KBM-7 (cell line): Measurements from ENCODE around the gene FRMD7.

ENCODE experiments used
- DNase-seq: peaks from one replicate; pipeline ENCODE4 v3.0.0-alpha.2; 2015
- in situ Hi-C: fragments of 300-500 bp; cut with MboI; formaldehyde crosslinking; loops from 2 replicates; pipeline ENCODE4 v1.14.3; 2020; ENCODE audit warnings: low sequenced_read_pairs, low pct_unique_long_range_greater_than_20kb, mixed read lengths

Gene FRMD7

DNA sequence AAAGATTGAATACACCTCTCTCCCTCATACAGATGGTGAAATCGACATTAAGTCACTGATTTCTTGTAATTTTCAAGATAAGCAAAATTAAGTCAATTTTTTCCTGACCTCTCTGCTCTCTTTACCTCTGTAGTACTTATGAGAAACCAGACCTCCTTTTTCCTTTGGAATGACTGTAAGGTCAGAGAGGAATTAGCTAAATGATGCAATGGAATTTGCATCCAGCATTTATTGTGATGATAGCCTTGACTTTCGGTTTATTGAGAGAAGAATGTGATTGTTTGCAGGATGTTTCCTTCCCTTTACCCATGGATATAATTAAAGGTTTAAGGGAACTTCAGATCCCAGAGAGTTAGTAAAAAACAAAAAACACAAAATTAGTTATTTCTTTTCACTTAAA lies 82.4 kb downstream of the FRMD7 start:
- in situ Hi-C loops, result no loop called here
- no peak for DNase-seq

DNA sequence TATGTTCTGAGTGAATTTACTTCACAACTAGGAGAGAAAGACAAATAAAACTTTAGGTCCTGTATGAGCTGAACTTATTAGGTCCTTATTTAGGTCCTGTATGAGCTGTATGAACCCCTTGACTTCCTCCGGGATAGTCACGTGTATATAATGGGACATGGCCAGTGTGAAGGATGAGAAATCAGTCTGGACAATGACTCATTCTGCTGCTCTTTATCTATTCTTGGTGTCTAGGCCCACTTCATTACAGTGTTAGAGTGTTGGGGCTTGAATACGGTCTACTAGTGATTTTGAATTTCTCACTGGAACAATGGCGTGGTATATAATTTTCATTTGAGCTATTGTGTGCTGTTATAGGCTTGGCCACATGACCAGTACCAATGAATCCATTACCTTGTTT lies 82.9 kb downstream of the FRMD7 start:
- no peak for DNase-seq
- in situ Hi-C loops, result no loop called here

DNA sequence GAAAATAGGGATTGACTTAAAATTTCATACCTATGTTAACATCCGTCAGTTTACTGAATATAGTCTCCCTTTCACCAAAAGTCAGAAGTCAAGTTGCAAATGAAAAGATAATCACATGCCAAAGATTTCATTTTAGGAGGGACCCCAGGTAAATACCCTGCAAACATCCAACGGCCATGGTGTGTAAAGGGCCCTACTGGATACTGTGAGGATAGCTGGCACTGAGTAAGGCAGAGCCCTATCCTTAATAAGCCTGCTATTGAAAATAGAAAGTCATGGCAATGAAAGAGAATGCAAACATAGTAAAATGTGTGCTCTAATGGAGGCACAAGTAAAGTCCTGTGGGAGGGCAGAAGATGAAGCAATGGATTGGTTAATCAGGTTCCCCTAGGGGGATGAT lies 83.8 kb downstream of the FRMD7 start:
- in situ Hi-C loops, result no loop called here
- no peak for DNase-seq

DNA sequence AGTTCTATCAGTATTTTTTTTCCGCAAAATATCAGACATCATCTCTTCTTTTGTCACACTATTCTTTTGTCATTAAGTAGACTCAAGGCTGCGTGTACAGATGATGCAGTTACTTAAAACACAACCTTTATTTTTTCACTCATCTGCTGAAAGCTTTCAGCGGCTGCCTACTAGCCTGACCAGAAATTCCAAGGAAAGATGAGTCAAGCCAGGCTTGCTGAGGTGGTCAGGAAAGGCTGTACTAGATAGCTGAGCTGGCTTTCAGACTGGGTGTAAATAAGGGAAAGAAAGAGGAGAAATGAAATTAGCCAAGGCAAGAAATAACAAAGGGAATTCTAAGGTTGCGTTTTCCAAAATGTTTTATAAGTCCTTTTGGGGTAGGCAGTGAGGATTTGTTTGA lies 86.8 kb downstream of the FRMD7 start:
- no peak for DNase-seq

DNA sequence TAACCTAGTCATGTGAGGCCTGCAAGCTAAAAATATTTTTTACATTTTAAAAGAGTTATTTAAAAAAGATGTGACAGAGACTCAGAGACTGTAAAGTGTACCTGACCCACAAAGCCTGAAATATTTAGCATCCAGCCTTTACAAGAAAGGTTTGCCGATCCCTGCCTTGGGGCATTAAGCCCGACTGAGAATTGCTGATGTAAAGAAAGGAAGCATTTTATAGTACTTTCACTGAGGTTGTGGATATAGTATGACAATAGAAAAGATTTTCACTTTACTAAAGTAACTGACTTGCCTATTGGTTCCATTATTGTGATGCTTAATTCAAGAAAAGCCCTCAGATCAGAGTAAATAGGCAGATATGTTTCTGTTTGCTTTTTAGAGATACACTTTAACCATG lies 87.8 kb downstream of the FRMD7 start:
- no peak for DNase-seq
- in situ Hi-C loops, result no loop called here

More for the DNA sequence above, 86.8 kb downstream of the FRMD7 start:
- in situ Hi-C loops, result no loop called here

DNA sequence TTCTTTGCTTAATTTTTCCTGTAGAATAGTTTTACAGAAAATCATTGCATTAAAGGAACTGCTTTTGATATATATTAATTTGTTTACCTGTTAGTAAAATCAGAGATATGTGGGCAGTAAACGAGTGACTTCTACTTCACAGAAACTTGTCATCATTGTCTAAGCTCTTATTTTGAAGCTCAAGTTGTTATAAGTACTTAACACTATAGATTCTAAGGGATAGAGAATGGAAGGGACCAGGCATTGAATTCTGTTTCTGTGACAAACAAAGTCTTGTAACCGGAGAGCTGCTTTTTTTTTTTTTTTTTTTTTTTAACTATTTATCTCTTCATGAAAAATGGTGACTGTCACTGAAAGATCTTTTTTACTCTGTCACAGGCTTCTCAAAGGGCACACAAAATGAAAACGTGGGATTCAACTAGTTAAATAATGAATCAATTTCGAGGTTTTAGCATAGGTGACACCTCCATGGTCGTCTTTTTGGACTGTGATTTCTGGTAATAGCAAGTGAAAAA lies 90.3 kb downstream of the FRMD7 start:
- no peak for DNase-seq
- in situ Hi-C loops, result no loop called here

DNA sequence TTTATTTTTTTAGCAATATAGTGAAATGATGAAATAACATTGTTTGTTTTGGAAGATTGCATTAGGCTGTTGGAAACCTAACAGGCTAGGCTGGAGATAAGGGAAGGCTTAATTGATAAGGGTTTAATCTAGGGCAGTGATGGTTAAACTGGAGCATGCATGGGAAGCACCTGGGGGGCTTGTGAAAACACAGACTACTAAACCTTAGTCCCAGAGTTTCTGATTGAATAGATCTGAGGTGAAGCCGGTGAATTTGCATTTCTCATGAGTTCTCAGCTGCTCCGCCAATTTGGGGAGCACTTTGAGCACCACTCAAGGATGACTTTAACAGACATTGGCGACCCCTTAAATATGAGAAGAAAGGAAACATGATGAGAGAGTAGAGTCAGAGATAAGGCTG lies 93.2 kb downstream of the FRMD7 start:
- in situ Hi-C loops, result no loop called here
- no peak for DNase-seq

DNA sequence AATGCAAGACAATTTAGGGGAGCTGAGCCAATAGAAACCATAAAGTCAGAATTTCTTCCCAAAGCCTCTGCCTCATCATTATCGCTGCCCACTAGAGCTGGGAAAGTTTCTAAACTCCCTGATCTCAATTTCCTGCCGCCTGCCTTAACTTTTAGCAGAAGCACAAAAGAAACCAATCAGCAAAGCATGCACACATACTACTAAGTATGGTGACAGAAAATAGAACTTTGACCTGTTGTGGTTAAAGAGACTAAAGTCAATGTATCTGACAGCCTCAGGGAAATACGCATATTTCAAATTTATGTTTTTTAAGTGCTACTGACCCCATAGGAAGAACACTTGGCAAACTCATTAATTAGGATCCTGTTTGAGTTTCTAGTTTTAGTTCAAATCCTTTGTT lies 94.7 kb downstream of the FRMD7 start:
- DNase-seq, result no peak
- in situ Hi-C loops, result no loop called here

DNA sequence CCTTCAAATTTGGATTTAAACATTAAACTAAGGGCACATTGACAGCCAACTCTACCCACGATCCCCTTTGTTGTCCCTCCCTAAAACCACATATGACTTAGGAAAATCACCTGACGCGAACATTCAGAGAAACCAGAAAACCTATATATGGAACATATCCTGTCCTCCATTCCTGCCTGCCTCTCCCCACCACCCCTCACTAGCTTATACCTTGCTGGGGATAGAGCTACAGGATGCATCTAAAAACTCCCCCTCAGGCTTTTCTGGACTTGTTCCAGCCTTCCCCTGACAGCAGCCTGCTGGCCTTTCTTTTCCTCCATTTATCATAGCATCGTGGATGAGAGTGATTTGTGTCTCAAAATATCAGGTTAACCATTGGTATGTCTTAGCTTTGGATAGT lies 96.0 kb downstream of the FRMD7 start:
- peak; percentile 30 for DNase-seq
- in situ Hi-C loops, result no loop called here

DNA sequence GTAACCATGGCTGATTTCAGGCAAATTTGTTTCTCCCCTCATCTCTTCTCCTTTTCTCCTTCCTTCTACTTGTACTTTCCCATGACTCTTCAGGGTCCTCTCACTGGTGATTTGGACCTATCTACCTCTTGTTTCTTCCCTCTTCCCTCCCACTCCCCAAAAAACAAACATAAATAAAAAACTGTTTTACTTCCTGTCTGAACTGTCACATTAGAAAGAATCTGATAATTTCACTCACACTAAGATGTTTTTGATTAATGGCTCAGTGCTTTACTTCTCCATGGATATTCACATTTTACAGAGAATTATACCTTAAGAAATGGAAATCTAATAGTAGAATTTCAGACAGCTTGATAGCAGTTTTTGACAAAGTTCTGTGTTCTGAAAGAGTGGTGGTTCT lies 97.6 kb downstream of the FRMD7 start:
- DNase-seq, result no peak
- in situ Hi-C loops, result no loop called here
